ENCODE results near the gene NUCKS1.
A peak's percentile ranks its signal among the peaks of the same experiment; 100 is the strongest.

The NUCKS1 gene

DNA sequence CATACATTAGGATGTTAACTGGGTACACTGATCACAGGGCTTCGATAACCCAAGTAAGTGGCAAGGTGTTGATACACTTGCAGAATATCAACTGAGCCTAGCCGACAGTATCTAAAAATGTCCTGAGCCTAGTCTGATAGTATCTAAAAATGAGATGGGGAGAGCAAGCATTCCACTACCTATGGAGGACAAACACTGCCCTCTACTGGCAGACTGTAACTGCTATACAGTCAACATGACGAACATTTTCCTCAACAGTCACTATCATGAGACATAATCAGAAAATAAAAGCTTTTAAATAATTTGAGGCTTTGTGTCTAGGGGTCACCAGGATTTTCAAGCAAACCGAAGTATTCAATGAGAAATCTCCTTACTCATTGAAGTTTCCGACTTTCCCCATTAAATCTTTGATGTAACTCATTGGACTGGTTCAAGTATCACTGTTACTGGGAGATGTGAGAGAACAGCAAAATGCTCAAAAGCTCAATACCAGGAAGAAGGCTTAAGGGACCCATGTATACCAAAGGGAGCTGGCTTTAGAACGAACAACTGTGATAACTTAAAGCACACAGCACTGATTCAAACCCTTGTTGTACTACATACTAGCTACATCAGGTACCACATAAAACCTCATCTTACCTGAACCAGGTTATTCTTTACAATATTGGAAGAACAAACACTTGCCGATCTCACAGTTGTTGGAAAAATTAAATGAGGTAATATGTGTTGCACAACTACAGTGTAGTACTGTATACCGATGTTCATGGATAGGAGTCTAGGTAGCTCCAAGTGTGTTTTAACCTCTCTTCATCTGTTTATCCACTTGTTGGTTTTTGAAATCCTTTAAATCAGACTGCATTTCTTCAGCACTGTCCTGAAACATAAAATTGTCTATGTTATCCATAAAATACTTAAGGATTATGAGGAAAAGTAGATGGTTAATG lies 38.6 kb downstream of the NUCKS1 start:
- H3K9me3 ChIP-seq = no peaks in the 10 kb centered on the region
- H3K4me3 ChIP-seq = no peak overlapping the region
- in situ Hi-C loops (cut with MboI; ENCODE audit: low sequenced_read_pairs) = no loop called here
- DNase-seq (ENCODE audit: low spot score in 2 of 2) = peak; percentile 70 to 84
- H3K27me3 ChIP-seq (ENCODE audit: low read depth) = no peaks in the 10 kb centered on the region
- H3K36me3 ChIP-seq (replicated peaks) = peaks cover 67% of the 10 kb centered on the region
- H3K4me1 ChIP-seq = peaks cover 28% of the 10 kb centered on the region

DNA sequence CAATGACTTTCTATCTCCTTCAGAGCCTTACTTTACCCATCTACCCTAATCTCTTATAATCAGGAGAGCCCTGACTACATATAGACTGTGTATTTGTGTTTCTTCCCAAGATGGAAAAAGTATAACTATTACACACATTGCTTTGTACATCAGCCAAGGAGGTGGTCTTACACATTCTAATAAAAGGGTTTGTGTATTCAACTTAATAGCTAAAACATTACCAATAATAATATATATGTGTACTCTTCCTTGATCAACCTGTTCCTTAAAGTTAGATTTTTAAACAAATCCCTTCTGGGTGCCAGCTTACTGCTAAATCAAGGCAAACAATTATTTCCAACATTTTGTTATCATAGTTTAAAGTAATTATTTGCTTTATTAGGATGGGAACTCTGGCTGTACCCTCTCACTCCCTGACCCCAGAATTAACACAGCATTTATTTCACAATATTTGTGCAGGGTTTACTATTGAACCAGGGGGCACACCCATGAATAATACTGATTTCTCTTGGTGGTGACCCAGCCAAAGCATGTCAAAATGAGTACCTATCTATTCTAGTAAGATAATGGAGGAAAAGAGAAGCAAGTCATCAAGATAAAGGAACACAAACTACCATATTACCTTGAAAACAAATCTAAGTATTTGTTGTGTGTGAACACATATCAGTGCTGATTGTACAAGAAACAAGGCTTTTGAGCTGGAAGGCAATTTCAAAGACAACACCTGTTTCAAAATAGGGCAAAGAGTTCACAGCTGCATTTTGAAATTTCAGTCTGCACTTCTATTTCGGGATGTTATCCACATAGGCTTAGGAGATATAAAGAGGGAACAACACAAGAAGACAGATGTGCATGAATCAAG lies 39.5 kb downstream of the NUCKS1 start:
- H3K4me3 ChIP-seq = no peak overlapping the region
- no peaks in the 10 kb centered on the region for H3K27me3 ChIP-seq (ENCODE audit: low read depth)
- H3K9me3 ChIP-seq = no peaks in the 10 kb centered on the region
- peaks cover 60% of the 10 kb centered on the region for H3K36me3 ChIP-seq (replicated peaks)
- DNase-seq (ENCODE audit: low spot score in 2 of 2) = no peak
- H3K4me1 ChIP-seq = peaks cover 28% of the 10 kb centered on the region
- in situ Hi-C loops (cut with MboI; ENCODE audit: low sequenced_read_pairs) = no loop called here

DNA sequence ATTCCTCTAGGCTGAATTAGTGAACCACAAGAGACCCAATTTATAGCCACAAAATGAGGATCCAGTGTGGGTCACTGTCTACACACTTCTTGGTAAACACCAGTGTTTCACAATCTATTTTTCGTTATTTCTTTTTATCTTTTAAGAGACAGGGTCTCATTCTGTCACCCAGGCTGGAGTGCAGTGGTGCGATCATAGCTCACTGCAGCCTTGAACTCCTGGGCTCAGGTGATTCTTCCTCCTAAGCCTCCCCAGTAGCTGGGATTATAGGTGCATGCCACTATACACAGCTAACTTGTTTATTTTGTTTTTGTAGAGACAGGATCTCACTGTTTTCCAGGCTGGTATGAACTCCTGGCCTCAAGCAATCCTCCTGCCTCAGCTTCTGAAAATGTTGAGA lies 40.3 kb downstream of the NUCKS1 start:
- in situ Hi-C loops (cut with MboI; ENCODE audit: low sequenced_read_pairs) = no loop called here
- Histone ChIP-seq H3K27me3 (ENCODE audit: low read depth) (no peaks in the 10 kb centered on the region), H3K36me3 (replicated peaks) (peaks cover 62% of the 10 kb centered on the region)

DNA sequence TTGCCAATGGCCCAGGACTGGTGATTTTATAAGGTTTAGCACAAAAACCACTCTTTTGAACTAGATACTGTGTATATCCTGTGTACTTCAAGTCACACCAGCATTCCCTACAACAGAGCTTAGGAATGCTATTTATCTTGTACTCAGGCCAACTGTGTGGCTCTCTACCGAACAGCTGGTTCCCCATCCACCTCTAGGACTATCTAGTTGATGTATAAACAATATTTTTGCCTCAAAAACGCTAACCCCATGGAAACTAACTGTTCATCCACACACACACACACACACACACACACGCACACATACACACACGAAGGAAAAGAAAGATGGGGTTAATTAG lies 41.0 kb downstream of the NUCKS1 start:
- Histone ChIP-seq H3K4me3 (no peak overlapping the region), H3K9me3 (no peaks in the 10 kb centered on the region), H3K27me3 (ENCODE audit: low read depth) (no peaks in the 10 kb centered on the region), H3K4me1 (peaks cover 19% of the 10 kb centered on the region), H3K36me3 (replicated peaks) (peaks cover 56% of the 10 kb centered on the region)
- in situ Hi-C loops (cut with MboI; ENCODE audit: low sequenced_read_pairs) = no loop called here
- no peak for DNase-seq (ENCODE audit: low spot score in 2 of 2)

More for the DNA sequence above, 40.3 kb downstream of the NUCKS1 start:
- no peak for DNase-seq (ENCODE audit: low spot score in 2 of 2)
- no peaks in the 10 kb centered on the region for H3K9me3 ChIP-seq
- H3K4me1 ChIP-seq = peaks cover 25% of the 10 kb centered on the region
- no peak overlapping the region for H3K4me3 ChIP-seq

DNA sequence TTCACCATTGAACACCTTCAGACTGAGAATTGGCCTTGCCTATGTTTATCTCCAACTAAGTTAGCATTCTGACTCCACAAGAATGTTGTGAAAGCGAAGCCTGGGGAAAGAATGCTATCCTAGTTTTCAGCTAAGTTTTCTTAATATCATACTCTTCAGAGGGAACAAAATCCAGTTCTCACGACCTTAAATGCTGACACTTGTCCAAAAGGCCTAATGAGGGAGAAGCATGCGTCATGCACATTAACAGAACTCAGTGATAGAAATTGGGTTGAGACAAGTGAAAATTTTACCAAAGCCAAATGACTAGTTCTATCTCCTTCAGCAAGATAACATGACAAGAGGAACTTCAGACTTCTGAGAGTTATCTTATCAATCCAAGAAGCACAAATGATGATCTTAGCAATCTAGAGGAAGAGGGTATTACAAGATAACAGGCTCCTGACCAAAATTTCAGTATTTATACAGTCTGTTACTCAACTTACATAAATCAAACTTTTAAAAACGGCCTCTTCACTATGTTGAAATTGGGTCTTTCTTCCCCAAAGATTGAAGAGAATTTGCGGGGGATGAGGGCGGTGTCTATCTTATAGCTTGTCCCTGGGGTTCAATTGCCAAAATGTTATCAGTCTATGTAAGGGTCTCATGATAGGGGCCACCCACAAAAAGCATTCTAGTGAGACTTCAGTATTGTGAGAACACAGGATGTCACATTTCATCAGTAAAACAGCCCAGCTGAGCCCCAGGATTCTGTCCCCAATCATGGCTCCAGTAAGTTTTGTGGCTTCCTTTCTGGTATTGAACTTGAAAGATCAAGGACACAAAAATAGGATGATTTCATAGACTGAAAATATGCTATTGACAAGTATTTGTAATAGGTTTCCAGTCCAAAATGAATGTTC lies 43.1 kb downstream of the NUCKS1 start:
- Histone ChIP-seq H3K4me3 (no peak overlapping the region), H3K27me3 (ENCODE audit: low read depth) (no peaks in the 10 kb centered on the region), H3K9me3 (no peaks in the 10 kb centered on the region), H3K4me1 (peaks cover 2% of the 10 kb centered on the region; the same call in 1 of the 2 replicates), H3K36me3 (replicated peaks) (peaks cover 62% of the 10 kb centered on the region)
- in situ Hi-C loops (cut with MboI; ENCODE audit: low sequenced_read_pairs) = no loop called here
- DNase-seq (ENCODE audit: low spot score in 2 of 2) = no peak

DNA sequence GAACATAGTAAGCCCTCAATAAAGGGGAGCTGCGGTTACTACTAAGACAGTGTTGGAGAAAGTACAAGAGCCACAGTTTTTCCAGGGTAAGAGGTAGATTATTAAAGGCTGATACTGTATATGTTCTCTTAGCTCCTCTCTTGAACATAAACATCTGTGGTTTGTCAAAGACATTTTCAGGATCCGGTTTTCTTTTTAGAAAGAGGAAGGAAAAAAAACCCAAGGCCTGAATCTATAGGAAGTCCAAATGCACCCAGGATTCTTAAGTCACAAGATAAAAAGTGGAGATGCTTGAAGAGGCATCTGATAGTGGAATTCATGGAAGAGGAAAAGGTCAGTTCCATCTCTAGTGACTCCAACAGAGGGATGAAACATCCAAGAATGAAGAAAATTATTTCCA lies 45.1 kb downstream of the NUCKS1 start:
- in situ Hi-C loops (cut with MboI; ENCODE audit: low sequenced_read_pairs) = no loop called here

DNA sequence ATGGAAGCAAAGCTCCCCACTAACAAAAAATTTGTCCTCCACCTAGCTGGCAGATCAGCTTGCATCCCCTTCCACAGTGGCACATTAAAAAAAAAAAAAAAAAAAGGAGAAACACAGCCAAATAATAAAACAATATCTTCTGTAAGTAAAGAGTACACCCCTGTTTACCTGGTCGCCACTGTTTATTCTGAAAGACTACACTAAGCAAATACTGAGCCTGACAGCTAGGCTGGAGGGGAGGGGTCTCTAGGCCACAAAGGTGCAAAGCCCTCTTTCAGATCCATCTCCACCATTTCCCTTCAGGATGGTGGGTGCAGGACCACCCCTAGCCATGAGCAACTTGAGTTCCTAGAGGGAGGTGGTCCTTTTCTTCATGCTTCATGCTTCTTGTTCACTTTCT lies 46.9 kb downstream of the NUCKS1 start:
- Histone ChIP-seq H3K9me3 (no peaks in the 10 kb centered on the region), H3K4me3 (no peak overlapping the region), H3K36me3 (replicated peaks) (peaks cover 25% of the 10 kb centered on the region), H3K4me1 (no peaks in the 10 kb centered on the region), H3K27me3 (ENCODE audit: low read depth) (no peaks in the 10 kb centered on the region)
- DNase-seq (ENCODE audit: low spot score in 2 of 2) = no peak
- in situ Hi-C loops (cut with MboI; ENCODE audit: low sequenced_read_pairs) = no loop called here

More for the DNA sequence above, 45.1 kb downstream of the NUCKS1 start:
- Histone ChIP-seq H3K9me3 (no peaks in the 10 kb centered on the region), H3K4me3 (no peak overlapping the region), H3K4me1 (no peaks in the 10 kb centered on the region), H3K27me3 (ENCODE audit: low read depth) (no peaks in the 10 kb centered on the region), H3K36me3 (replicated peaks) (peaks cover 43% of the 10 kb centered on the region)
- no peak for DNase-seq (ENCODE audit: low spot score in 2 of 2)

DNA sequence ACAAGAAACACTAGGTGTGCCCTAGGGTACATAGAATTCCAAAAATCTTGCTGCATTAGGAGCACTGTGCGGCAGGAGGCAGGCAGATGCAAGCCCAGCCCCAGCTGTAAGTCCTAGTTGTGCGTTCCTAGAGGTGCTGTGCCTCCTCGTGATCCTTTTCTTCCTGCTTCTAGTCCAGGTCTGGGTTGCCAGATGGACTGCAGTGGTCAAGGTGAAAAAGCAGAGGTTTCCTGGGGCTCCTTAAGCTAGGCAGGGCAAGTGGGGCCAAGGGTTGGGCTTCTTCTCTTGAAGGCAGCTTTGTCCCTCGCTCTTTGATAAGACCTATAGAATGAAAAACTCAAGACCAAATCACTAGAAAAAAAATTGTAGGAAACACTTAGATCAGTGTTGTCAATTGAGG lies 48.1 kb downstream of the NUCKS1 start:
- no peaks in the 10 kb centered on the region for H3K4me1 ChIP-seq

DNA sequence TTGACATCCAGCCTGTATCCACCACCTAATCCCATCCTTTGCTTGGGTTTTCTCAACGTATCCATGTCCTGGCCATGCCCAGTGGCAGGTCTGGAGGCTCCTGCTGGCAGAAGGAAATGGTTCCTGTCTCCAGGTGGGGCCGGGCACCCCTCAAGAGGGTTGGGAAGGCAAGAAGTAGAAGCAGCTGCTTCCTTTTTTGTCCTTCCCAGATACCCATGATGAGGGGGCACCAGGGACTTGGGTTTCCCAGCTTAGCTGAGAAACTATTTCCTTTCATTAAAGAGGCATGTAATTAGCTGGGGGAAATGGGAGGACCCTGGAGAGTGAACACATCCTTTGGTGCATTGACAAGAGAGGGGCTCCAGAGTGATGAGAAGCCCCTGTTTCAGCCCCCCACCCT lies 48.6 kb downstream of the NUCKS1 start:
- Histone ChIP-seq H3K36me3 (replicated peaks) (peaks cover 19% of the 10 kb centered on the region), H3K27me3 (ENCODE audit: low read depth) (no peaks in the 10 kb centered on the region), H3K9me3 (no peaks in the 10 kb centered on the region), H3K4me3 (no peak overlapping the region), H3K4me1 (no peaks in the 10 kb centered on the region)
- in situ Hi-C loops (cut with MboI; ENCODE audit: low sequenced_read_pairs) = no loop called here
- DNase-seq (ENCODE audit: low spot score in 2 of 2) = no peak

More for the DNA sequence above, 48.1 kb downstream of the NUCKS1 start:
- no peak overlapping the region for H3K4me3 ChIP-seq
- no peaks in the 10 kb centered on the region for H3K27me3 ChIP-seq (ENCODE audit: low read depth)
- no peak for DNase-seq (ENCODE audit: low spot score in 2 of 2)
- in situ Hi-C loops (cut with MboI; ENCODE audit: low sequenced_read_pairs) = no loop called here
- H3K36me3 ChIP-seq (replicated peaks) = peaks cover 19% of the 10 kb centered on the region
- no peaks in the 10 kb centered on the region for H3K9me3 ChIP-seq

DNA sequence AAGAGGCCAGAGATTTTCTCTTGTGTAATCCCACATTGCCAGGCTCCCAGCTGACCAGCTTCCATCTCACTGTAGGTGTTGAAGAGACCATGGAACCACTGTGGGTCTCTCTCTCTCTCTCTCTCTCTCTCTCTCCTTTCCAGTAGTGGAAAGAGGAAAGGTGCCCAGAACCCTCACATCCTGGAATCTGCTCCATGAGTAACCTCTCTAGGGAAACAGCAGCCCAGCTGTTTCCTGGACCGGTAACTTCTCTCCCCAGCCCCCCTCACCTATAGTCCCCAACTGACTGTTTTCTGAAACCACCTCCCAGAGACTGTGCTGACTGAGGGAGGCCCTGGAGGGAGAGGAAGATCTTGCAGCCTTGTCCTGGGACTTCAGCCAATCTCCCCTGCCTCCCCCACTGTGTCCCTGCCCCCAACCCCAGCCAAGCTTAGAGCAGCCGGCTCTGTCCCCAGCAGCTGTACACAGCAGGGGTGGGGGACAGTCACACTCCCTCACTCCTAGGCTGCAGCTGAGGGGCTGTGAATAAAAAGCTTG lies 49.0 kb downstream of the NUCKS1 start:
- Histone ChIP-seq H3K36me3 (replicated peaks) (peaks cover 19% of the 10 kb centered on the region), H3K4me1 (no peaks in the 10 kb centered on the region), H3K4me3 (no peak overlapping the region), H3K27me3 (ENCODE audit: low read depth) (no peaks in the 10 kb centered on the region), H3K9me3 (no peaks in the 10 kb centered on the region)
- in situ Hi-C loops (cut with MboI; ENCODE audit: low sequenced_read_pairs) = no loop called here
- no peak for DNase-seq (ENCODE audit: low spot score in 2 of 2)

DNA sequence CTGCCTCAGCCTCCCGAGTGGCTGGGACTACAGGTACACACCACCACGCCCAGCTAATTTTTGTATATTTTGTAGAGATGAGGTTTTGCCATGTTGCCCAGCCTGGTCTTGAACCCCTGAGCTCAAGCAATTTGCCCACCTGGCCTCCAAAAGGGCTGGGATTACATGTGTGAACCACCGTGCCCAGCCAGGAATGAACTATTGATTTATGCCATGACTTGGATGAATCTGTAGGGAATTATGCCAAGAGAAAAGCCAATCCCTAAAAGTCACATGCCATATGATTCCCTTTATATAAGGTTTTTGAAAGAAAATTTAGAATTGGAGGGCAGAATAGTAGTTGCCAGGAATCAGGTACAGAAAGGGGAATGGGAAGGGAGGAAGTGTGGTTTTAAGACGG lies 50.6 kb downstream of the NUCKS1 start:
- in situ Hi-C loops (cut with MboI; ENCODE audit: low sequenced_read_pairs) = no loop called here
- H3K4me3 ChIP-seq = no peak overlapping the region
- H3K36me3 ChIP-seq (replicated peaks) = peaks cover 8% of the 10 kb centered on the region
- no peak for DNase-seq (ENCODE audit: low spot score in 2 of 2)
- H3K9me3 ChIP-seq = no peaks in the 10 kb centered on the region
- no peaks in the 10 kb centered on the region for H3K27me3 ChIP-seq (ENCODE audit: low read depth)
- H3K4me1 ChIP-seq = no peaks in the 10 kb centered on the region

DNA sequence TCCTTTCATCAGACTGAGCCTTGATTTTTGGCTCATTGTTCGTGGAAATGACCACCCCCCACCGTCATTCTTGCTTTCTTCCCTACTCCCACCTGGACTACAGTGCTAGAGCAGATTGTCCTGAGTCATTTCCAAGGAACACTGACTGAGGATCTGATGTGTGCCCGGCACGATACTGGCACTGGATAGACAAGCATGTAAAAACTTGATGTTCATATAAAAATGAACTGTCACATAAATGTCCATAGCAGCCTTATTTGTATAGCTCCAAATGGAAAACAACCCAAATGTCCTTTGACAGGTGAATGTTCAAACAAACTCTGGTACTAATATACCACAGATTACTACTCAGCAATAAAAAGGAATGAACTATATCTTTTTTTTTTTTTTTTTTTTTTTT lies 51.1 kb downstream of the NUCKS1 start:
- no peaks in the 10 kb centered on the region; the same call in 1 of the 2 replicates for H3K4me1 ChIP-seq
- in situ Hi-C loops (cut with MboI; ENCODE audit: low sequenced_read_pairs) = no loop called here
- H3K4me3 ChIP-seq = no peak overlapping the region
- peaks cover 8% of the 10 kb centered on the region for H3K36me3 ChIP-seq (replicated peaks)
- DNase-seq (ENCODE audit: low spot score in 2 of 2) = no peak
- H3K27me3 ChIP-seq (ENCODE audit: low read depth) = no peaks in the 10 kb centered on the region
- H3K9me3 ChIP-seq = no peaks in the 10 kb centered on the region

DNA sequence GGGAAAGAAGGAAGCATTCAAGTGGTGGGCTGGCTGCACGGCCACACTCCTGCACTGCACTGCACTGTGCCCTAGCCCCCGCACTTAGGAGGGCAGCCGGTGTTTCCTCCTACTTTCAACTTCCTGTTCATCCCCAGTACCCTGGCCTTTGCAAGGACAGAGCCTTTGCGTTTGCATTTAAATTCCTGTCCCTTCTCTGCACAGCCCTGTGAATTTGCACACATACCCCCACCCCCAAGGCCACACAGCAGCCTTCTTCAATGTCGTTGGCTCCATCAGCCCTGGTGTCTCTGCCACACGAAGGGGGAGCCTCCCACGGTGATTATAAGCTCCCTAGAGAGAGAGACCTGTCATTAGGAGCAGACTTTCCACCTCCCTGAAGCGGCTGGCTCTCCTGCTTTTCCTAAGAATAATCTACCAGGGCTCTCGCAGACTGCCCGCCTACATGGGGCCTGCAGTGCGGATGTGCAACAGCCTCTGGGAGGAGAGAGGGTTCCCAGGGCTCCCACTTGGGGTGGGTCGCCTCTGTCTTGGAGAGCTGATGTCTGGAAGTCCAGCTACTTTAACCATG lies 56.5 kb downstream of the NUCKS1 start:
- Histone ChIP-seq H3K4me3 (no peak overlapping the region), H3K4me1 (peaks cover 8% of the 10 kb centered on the region), H3K27me3 (ENCODE audit: low read depth) (no peaks in the 10 kb centered on the region), H3K9me3 (no peaks in the 10 kb centered on the region), H3K36me3 (replicated peaks) (no peaks in the 10 kb centered on the region)
- peak; percentile 43 to 70 for DNase-seq (ENCODE audit: low spot score in 2 of 2)
- in situ Hi-C loops (cut with MboI; ENCODE audit: low sequenced_read_pairs) = no loop called here
